Activated T-helper 9 cell treated with anti-CD3 and anti-CD28 coated beads, Interleukin-2, amount 50 U/mL, for 16 hours (primary cell): ENCODE measurements around the gene HOXB5.

Experiments
- DNase-seq: peaks from one replicate; pipeline ENCODE4 v3.0.0-alpha.2; 2020; ENCODE audit warnings: low read depth

HOXB5 gene

DNA sequence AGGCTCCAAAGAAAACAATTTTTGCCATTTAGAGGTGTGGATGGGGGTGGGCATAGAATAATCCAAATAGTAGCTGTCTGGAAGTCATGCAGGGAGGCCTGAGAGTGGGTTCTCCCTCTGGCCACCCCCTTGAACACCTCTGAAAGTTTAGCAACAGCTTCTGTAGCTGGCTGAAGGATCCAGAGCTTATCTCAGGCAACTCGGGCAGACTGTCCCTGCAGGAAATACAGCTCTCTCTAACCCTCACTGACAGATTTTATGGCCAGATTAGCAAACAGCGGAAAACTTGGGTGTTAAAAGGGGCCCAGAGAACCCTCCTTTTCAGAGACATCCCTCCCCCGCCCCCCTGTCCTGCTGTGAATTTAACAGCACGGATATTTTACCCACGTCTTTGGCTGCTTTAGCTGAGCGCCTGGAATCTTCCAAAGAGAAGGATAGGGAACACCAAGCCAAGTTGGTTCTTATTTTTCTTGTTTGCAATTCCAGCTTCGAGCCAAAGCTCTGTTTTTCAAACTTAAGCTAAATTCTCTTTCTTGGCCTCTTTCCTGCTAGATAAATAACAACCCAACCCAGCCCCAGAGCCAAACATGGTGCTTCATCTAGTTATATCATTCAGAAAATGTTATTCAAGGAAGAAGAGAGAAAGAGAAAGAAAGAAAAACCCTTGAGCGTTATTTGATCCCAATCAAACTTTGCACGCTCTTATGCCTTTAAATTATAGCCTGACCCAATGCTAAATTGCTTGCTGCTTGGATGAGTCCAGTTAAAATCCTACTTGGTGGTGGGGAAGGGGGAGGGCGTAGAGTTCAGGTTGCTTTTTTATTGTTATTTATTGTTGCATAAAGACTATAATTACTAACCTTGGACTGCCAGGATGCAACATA, 46.4 kb downstream of the HOXB5 start:
- DNase-seq: no peak

DNA sequence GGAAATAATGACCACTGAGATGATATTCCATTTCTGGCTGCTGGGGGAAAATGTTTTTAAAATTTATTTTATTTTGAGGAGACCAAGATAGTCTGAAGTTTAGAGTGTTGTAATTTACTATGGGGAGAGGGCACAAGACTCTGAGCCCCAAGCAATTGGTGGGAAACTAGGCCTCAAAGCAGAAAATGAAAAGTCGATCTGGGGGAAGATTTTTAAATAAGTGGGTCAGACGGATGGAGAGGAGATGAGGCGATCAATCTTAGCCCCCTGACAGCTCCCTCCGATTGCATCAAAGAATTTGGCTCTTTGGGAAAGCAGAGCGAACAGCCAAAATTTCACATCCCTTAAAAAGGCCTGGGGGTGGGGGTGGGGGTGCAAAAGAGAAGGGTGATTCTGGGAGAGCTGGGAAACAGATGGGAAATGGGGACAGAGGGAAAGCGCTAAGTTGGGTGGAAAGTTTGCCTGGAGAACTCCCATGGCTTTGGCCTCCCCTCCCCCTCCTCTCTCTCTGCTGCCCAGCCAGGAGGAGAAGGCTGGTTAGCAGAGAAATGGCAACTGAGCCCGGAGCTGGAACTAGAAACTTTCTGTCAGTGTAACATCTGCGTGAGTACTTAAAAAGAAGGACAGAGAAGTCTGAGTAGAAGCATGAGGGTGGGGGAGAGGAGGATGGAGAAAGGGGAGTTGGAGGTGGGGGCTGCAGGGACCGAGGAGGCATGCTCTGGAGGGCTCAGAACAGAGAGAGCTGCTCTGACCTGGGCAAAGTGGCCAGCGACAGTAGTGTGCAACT, 47.2 kb downstream of the HOXB5 start:
- DNase-seq: no peak

DNA sequence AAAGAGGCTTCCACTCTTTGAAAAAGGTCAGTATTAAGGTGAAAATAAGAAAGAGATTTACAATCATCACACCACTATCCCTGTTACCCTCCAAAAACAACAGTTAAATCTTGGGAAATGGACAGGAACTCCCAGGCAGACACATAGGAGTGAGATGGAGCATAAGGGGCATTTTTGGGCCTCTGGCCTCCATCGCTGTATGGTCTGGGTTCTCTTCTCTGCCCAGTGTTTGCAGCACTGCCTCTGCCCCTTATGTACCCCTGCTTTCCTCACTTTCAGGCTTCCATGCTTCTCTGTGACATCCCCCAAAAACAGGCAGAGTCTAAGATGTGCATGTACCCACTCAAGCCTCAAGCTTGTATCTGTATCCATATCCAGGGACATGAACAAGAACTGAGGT, 48.0 kb downstream of the HOXB5 start:
- DNase-seq: no peak

DNA sequence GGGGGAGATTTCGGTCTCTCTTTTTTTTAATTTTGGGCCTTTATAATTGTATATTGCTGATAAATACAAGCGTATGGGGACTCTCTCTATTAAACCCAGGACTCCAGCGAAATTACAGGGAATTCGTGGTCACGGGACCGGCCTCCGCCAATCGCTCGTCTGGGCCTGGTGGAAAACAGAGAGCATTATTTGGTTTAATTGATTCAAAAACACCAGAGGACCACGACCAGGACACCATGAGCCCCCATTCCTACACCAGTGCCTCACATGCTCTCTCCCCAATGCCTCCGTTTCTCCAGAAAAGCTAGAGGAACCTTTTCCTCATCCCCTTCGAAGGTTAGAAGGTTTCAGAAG, 48.6 kb downstream of the HOXB5 start, which contains the start of gene HOXB2:
TSS of gene HOXB2 (minus strand) at position 88 of the 354 bp plus-strand sequence. CDS start 198 bp downstream, outside the sequence.
- DNase-seq: no peak

DNA sequence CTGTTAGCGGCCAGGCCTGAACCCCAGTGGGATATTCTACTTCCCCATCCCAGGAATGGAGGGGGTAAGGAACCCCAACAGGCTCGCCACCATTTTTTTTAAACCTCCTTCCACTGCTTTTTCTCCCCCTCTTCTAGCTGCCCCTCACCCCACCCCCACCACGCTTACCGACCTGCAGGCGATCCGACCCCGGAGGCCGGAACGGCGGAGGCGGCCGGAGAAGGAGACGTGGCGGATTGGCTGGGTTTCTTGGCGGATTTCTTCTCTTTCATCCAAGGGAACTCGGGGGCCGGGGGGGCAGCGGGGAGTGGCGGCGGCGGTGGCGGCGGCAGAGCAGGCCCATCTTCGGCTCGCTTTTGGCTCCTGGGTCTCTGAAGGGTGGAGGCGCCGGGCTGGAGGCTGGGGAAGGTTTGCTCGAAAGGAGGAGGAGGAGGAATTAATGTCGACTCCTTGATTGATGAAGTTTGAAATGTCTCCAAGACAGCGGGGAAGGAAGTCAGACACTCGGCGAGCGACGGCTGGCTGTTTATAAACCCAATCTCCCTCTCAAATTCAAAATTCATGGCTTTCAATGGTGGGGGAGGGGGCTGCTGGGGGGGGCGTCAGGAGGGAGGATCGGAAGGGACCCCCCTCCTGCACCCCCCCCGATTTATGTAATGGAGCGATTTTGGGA, 49.1 kb downstream of the HOXB5 start:
- DNase-seq: no peak

DNA sequence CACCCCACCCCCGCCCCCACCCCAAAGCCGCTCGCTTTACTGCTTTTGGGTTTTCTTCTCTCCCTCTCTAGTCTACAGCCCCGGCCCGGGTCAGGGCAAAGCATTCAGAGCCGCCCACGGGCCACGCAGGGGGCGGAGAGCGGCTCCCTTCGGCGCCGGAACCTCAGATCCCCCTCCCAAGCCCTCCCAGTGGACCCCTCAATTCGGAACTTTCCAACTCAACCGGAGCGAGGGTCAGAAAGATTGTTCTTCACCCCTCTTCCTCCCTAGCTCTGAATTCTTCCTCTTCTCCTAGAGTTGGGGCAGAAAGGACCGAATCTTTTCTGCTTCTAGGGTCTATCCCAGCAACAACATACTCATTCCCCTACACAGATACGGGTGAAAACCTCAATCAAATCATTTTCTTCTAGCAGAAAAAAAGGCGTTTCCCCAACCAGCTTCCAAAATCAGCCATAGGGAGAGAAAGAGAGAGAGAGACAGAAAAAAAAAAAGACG, 49.7 kb downstream of the HOXB5 start:
- DNase-seq: no peak

DNA sequence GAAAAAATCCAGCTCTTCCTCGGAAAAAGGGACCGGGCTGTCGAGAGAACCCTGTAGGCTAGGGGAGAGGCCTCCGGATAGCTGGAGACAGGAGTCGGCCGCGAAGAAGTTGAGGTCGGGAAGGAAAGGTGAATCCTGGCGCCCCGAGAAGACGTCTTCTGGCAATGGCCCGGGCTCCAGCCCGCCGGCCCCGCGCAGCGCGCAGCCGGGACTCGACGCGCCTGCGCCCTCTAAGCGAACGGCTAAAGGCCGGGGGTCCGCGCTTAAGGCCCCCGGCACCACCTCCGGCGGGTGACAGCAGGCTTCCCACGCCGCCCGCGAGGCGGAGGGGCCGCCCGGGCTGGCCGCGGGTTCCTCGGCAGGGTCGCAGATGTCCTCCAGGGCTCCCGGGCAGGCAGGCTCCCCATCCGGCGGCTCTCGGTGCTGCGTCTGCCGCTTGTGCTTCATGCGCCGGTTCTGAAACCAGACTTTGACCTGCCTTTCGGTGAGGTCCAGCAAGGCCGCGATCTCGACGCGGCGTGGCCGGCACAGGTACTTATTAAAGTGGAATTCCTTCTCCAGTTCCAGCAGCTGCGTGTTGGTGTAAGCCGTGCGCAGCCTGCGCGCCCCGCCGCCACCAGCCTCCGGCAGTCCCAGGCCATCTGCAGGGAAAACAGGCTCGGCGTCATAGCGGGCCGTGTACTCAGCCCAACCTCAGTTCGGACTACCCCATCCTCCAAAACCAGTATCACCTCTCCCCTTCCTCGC, 50.3 kb downstream of the HOXB5 start:
- DNase-seq: peak; percentile 28

DNA sequence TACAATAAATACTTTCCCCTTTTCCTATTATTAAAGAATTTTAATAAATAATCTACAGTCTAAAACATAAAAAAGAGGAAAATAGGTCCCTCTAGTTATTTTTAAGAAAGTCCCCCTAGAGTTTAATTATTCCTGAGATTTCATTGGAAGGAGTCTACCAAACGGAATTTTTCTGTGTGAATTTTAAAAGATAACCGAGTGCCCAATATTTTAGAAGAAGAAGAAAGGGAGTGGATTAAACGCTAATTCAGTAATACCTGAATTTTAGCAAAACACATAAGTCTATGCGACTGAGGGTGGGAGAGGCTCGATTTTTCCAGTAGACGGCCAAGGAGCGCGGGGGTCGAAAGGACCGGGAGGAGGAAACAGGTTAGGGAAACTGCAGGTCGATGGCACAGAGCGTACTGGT, 50.9 kb downstream of the HOXB5 start:
- no peak for DNase-seq

DNA sequence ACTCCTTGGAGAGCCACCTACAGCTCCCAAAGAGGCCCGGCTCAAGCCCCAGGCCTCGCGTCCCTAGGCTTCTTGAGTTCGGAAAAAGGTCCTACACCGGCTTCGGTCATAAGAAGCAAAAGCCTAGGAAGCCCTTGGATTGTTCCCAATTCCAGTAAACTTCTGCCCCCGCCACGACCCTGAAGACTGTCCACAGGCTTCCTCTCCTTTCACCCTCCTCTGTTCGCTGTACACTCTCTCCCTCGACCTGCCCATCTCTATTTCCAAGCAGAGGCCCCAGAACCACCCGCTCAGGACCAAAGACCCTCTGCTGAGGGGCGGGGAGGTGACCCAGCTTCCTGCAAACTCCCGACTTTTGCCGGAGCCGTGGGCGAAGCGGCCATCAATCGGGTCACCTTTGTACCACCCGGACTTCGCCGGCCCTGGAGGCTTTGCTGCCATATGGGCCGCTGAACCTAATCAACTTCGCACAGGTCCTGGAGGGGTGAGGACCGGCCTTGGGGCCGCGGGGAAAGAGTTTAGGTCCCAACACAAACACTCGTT, 51.4 kb downstream of the HOXB5 start:
- DNase-seq: no peak

DNA sequence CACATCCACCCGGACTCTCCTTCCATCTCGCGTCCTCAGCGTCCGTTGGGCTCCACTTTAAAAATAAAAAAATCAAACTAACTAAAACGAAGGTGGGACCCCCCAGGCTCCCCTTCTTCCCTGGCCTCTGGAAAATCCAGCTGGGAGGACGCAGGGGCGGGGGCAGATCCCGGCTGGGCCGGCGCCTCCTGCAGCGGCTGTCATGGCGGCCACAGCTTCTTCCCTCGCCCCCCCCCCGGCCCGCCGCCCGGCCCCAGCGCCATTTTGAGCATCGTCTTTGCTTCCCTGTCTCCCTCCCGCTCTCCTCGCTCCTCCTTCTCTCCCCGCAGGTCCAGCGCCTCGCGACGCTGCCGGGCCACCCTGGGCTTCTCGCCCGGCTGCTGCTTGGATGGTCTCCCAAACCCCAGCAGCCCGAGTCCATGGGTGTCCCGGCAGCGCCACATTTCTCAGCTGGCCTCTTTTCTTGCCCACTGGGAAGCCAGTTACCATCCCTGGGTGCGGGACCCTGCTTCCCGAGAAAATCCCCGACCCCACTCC, 51.9 kb downstream of the HOXB5 start:
- DNase-seq: no peak
